H7 (cell line): ENCODE results near the gene BRS3. TPM values are rescaled to one million over a fixed set of nuclear protein-coding genes. Genes with fewer than 3 reads are reported as not detected.

Experiments
- DNase-seq: peaks from one replicate; pipeline ENCODE4 v3.0.0; 2012
- H3K27me3 ChIP-seq: 2 replicates; pipeline ENCODE4 v1.6.0; 2011; ENCODE audit warnings: mild to moderate bottlenecking, low read length; ENCODE audit not compliant: control insufficient read depth, insufficient read depth
- H3K36me3 ChIP-seq: replicated peaks from 2 replicates; pipeline ENCODE4 v1.5.1; 2011; ENCODE audit warnings: low read length; ENCODE audit not compliant: control insufficient read depth, insufficient read depth
- H3K4me3 ChIP-seq: 2 replicates; pipeline ENCODE4 v1.5.1; 2011; ENCODE audit warnings: low read depth, mild to moderate bottlenecking, control low read depth, low read length, moderate library complexity; ENCODE audit not compliant: insufficient read depth
- total RNA-seq: library from RNA; depleted of rRNA; stranded (reverse); fragments of >200 nt; shearing (Covaris generic); gene quantifications from 2 replicates; pipeline ENCODE4 v1.2.3, GENCODE V29; 2014

Gene BRS3
- total RNA-seq, 1 experiment from 2014 or later, result not detected

DNA sequence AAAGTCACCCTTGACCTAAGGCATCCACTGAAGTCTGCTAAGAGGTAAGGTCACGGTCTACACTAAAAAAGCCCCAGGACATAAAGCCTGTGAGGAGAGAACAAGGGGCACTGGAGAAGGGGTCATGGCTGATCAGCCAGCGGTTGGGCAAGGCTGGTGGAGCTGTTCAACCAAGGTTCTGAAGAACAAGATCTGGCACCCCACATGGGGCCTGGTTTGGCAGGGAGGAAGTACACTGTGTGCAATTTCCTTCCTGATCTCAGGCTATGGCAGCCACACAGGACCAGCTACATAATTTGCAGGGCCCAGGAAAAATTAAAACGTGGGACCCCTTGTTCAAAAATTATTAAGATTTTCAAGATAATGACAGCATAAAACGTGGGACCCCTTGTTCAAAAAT lies 14.1 kb upstream of the BRS3 start:
- Histone ChIP-seq H3K4me3 (no peak overlapping the region), H3K27me3 (no peaks in the 10 kb centered on the region), H3K36me3 (no peaks in the 10 kb centered on the region)
- no peak for DNase-seq

DNA sequence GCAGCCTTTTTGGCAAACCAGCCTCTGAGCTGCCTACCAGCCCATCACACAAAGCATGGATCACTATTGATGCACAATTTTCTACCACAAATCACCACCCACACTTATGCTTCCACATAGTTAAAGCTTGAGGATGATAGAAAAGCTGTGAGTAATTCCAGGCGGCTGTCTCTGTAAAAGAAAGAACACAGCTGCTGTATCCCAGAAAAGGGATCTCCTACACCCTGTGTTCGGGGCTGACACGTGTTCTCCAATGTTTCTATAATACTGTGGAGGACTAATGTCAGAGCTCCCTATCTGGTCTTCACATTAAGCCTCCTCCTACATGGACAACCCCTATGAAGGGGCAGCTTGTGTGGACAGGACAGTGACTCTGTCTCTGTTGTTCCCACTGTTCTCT lies 12.5 kb upstream of the BRS3 start:
- Histone ChIP-seq H3K36me3 (no peaks in the 10 kb centered on the region), H3K4me3 (no peak overlapping the region), H3K27me3 (no peaks in the 10 kb centered on the region)
- DNase-seq, result no peak

DNA sequence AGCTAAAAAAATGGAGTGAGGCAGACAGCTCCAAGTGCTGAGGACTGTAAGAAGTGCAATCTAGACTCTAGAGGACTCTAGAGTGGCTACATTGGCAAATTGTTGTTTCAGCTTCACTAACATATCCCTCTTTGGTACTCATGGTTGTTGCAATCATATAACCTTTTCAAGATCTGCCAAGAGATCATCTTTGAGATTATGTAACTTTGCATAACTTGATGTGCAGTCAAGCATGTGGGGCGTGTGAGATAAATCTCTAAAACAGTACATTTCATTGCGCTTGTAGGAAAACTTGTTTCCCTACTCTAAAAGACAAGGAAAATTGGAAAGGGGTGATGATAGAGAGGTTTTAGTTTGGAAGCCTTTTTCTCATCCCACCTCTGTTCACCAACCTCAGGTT lies 11.2 kb upstream of the BRS3 start:
- Histone ChIP-seq H3K36me3 (no peaks in the 10 kb centered on the region), H3K27me3 (no peaks in the 10 kb centered on the region), H3K4me3 (no peak overlapping the region)
- DNase-seq, result no peak

DNA sequence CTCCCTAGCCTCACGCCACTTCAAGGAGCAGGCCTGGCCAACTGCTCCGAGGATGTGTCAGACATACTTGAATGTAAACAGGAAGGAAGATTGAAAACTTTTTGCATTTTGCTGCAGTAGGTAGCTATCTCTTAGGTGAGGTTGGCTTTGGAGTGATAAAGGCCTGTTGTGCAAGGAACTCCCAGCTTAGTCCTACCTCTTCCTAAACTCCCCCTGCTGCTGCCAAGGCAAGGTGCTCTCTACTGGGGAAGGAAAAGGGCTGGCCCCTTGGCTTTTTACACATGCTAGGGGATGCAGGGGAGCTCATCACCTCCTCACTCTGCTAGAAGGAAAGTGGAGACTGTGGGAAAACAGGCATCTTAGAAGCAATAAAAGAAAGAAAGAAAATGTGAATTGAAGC lies 10.7 kb upstream of the BRS3 start:
- Histone ChIP-seq H3K4me3 (no peak overlapping the region), H3K36me3 (no peaks in the 10 kb centered on the region), H3K27me3 (no peaks in the 10 kb centered on the region)
- no peak for DNase-seq

DNA sequence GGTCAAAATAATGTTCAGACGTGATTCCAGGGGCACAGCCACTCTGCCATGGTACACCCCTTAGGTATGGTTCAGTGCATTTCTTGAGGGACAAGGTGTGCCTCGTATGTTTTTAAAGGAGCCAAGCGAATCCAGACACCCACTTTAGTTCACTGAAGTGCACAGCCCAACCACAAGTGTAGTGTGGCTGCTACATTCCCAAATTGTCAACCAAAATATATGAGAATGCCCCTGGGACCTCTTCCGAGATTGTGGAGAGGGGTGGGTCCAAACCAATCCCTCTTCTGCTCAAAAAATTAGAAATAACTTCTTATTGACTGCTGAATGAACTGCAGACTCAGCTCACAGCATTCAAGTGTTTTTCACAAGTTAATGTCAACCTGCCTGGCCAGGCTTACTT lies 7.4 kb upstream of the BRS3 start:
- no peak overlapping the region for H3K4me3 ChIP-seq

DNA sequence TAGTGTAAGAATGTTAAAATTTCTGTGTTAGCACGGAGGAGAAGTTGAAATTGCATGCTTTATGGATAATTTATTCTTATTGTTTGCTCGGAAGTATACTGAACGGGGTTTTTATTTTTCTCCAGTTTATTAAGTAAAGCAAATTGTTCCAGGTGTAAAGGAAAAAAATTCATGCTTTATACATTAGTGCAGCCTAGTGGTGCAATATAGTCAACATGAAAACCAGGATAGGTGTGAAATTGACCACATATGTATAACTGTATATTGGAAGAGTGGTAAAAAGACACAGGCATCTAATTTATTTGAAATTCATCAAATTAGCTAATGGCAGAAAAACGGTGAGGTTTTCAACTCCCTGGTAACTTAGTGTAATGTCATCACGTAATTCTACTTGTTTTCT lies 959 bp downstream of the BRS3 start:
- Histone ChIP-seq H3K27me3 (no peaks in the 10 kb centered on the region; the same call in 1 of the 2 replicates), H3K4me3 (no peak overlapping the region), H3K36me3 (no peaks in the 10 kb centered on the region)
- DNase-seq, result no peak

More for the DNA sequence above, 7.4 kb upstream of the BRS3 start:
- no peaks in the 10 kb centered on the region for H3K27me3 ChIP-seq
- no peak for DNase-seq
- no peaks in the 10 kb centered on the region for H3K36me3 ChIP-seq

DNA sequence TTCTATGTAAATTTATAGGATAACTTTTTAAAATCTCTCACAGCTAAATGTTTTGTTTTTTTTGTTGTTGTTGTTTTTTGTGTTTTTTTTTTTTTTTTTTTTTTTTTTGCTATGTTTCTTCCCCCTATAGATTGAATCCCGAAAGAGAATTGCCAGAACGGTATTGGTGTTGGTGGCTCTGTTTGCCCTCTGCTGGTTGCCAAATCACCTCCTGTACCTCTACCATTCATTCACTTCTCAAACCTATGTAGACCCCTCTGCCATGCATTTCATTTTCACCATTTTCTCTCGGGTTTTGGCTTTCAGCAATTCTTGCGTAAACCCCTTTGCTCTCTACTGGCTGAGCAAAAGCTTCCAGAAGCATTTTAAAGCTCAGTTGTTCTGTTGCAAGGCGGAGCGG lies 4.1 kb downstream of the BRS3 start:
- no peak overlapping the region for H3K4me3 ChIP-seq
- DNase-seq, result no peak
- H3K36me3 ChIP-seq, result no peaks in the 10 kb centered on the region
- H3K27me3 ChIP-seq, result no peaks in the 10 kb centered on the region; the same call in 1 of the 2 replicates

DNA sequence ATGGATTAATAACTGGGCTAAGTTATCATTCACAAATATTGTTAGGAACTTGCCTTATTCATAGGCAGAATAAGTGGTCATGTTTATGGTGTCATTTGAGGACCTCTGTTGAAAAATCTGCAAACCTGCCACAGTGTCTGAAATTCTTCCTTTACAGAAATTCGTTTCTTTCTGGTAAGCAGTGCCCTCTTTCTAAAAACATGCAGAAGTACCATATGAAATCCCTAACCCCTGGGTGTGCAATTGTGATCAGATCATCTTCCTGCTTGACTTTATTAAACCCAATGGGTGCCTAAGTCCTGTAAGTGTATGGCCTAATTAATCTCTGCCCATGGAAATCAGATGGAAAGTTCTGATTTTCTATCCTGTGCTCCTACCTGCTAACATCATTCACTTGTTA lies 5.3 kb downstream of the BRS3 start:
- H3K36me3 ChIP-seq, result no peaks in the 10 kb centered on the region
- H3K4me3 ChIP-seq, result no peak overlapping the region
- no peak for DNase-seq
- no peaks in the 10 kb centered on the region; the same call in 1 of the 2 replicates for H3K27me3 ChIP-seq

DNA sequence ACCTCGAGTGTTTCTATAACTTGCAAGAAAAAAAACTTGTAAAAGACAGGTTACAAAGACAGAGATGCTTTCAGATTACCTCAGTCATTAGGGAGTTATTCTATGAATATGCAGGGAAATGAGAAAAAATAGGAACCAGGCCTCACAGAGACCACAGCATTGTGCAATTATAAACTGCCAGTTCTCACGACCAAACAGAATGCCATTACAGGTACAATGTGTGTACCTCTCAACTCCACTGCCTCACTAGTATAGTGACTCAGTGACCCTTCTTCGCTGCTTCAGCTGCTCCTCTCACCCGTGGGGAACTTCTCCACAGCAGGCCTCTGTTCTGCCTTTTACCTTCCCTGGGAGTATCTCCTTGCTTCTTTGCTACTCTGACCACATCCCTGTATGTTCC lies 7.3 kb downstream of the BRS3 start:
- no peaks in the 10 kb centered on the region for H3K27me3 ChIP-seq
- H3K4me3 ChIP-seq, result no peak overlapping the region
- no peak for DNase-seq
- no peaks in the 10 kb centered on the region for H3K36me3 ChIP-seq

DNA sequence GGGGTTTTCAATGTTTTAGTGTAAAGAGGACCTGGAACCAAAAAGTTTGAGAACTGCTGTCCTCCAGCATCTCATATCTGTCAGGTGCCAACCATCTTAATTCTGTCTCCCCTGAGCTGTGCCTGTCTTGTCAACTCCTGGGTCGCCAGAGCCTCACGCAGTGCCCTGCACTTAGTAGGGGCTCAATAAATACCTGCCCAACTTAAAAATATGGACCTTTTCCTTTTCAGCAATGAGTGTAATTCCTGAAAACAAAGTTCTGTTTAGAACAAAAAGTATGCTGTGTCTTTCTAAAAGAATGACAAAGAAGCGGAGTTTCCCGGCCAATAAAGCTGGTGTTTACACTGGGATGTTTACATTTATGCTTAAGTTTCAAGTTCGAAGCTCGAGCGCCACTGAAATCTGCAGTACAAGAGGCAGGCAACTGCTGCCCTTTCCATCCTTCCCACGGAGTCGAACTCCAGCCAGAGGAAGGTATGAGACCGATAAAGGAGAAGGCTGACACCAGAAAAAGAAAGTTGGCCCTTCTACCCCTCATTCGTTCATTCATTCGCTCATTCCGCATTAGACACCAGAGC lies 8.5 kb downstream of the BRS3 start:
- peak overlapping the region; percentile 43 for H3K4me3 ChIP-seq
- 0 out of 2 replicates have a peak, but pooled peaks cover 1% of the 10 kb centered on the region for H3K36me3 ChIP-seq
- no peaks in the 10 kb centered on the region for H3K27me3 ChIP-seq
- no peak for DNase-seq

DNA sequence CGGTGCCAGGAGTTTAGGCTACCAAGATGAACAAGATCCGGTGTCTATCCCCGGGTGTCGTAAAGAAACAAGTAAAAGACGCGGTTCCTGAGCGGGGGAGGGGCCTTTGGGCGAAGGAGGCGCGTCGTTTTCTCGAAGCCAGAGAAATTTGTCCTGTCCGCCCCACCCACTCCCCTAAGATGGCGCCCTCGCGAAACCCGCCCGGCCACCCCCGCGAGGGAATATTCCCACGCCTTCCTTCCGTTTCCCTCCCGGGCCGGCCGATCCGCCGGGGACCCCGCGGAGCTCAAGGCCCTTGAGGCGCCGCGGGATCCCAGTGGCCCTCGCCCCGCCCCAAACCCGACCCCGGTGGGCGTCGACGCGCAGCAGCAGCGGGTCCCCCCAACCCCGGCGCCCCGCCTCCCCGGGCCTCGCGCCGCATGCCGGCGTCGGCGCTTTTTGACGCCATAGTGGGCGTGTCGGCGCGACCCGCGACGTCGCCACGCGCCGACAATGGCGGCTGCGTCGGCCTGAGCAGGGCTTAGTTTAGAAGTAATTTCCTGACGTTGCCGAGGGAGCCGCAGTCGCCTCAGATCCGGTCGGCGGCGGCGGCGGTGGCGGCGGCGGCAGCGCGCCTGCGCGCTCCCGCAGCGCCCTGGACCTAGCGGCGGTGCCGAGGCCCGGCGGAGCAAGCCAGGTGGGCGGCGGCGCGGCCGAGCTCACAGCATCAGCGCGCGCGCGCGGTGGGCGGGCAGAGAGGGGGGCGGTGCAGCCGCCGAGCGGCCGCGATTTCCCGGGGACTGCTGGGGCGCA lies 9.2 kb downstream of the BRS3 start:
- Histone ChIP-seq H3K27me3 (no peaks in the 10 kb centered on the region), H3K4me3 (peak overlapping the region; percentile 82), H3K36me3 (peaks cover 1% of the 10 kb centered on the region; the same call in 1 of the 2 replicates)
- peak; percentile 86 for DNase-seq

DNA sequence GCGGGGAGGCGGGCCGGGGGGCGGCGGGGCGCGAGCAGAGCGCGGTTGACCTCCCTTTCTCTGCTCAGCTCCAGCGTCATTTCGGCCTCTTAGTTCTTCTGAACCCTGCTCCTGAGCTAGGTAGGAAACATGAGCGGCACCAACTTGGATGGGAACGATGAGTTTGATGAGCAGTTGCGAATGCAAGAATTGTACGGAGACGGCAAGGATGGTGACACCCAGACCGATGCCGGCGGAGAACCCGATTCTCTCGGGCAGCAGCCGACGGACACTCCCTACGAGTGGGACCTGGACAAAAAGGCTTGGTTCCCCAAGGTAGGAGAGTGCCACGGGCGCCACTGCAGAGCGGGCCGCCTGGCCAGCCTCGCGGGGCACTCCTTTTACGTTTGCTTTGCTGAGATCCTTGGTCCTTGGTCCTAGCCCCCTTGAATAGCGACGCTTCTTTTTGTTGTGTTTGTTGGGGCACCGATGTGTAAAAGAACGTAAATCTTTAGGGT lies 9.9 kb downstream of the BRS3 start, which contains the start of gene HTATSF1:
HTATSF1 (plus strand) TSS at position 37 of the 497 bp plus-strand sequence; CDS start at position 130, 93 bp downstream.
- H3K4me3 ChIP-seq, result peak within 1 kb of the TSS; percentile 82

DNA sequence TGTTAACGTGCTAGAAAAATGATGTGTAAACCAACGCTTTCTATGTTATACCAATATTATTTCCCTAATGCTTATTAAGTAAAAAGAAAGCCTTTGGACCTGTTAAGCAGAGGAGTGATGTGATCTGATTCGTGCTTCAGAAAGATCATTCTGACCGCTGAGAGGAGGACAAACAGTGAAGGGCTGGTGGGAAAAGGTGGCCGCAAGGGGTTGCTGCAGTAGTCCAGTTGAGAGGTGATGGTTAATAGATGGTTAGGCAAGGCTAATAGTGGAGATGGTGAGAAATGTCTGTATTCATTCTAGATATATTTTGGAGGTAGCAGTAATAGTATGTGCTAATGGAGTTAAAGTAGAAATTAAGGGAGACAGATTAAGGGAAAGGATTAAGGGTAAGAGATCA lies 31.3 kb downstream of the BRS3 start:
- H3K27me3 ChIP-seq, result no peaks in the 10 kb centered on the region

More for the DNA sequence above, 9.9 kb downstream of the BRS3 start, which contains the start of gene HTATSF1:
- Histone ChIP-seq H3K27me3 (no peaks in the 10 kb centered on the region), H3K36me3 (peaks cover 1% of the 10 kb centered on the region; the same call in 1 of the 2 replicates)
- DNase-seq, result no peak

DNA sequence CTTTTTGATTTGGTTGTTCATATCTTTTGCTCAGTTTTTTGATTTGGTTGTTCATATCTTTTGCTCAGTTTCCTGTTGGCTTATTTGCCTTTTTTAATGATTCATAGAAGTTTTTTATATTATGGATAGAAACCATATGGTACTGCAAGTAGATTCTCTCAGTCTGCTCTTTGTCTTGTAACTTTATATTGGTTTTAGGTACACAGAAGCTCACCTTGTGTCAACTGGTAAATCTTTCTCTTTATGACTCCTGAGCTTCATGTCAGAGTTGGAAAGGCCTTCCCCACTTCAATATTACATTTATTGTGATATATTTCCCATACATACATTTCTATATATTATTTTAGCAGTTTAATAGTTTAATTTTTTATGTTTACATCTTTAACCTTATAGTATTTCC lies 36.0 kb downstream of the BRS3 start:
- Histone ChIP-seq H3K36me3 (no peaks in the 10 kb centered on the region), H3K4me3 (no peak overlapping the region), H3K27me3 (no peaks in the 10 kb centered on the region)
- no peak for DNase-seq

More for the DNA sequence above, 31.3 kb downstream of the BRS3 start:
- no peak overlapping the region for H3K4me3 ChIP-seq
- no peaks in the 10 kb centered on the region for H3K36me3 ChIP-seq
- no peak for DNase-seq
